ENCODE measurements around the gene MORC4.

Gene MORC4

DNA sequence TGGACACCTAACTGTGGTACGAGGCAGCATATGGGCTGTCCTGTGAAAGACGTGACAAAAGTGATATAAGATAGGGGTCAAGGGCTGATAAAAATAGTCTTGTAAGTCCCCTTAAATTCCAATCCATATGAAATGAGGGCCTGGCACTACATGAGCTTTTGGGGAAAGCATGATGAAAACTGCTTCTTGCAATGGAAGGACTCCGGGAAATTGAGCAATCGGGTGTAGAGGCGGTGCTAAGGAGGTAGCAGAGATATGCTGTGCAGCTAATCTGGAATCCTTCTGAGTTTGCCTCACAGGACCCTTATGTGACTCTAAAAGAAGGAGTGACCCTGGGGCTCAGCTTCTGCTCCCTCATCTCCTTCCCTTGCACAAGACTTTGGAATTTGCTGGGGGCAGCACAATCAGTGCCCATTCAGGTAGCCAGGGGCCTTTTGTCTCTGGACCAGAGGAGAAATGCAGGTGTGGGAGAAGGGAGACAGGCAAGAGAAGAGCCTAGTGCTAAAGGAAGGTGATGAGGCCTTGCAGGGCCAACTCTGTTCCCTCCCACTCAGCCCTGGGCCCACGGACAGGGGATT lies 67.0 kb downstream of the MORC4 start:
- H3K4me3 ChIP-seq (ENCODE audit: low read length): no peak overlapping the region
- H3K27ac ChIP-seq (ENCODE audit: low read depth, low read length): no peak overlapping the region
- no peaks in the 10 kb centered on the region for H3K27me3 ChIP-seq (ENCODE audit: control insufficient read depth, low read length)
- TF ChIP-seq EZH2phosphoT487 (IDR thresholded peaks at IDR 0.05; ENCODE audit: borderline replicate concordance, low read length): no peak
- TF ChIP-seq, protein P1, sequence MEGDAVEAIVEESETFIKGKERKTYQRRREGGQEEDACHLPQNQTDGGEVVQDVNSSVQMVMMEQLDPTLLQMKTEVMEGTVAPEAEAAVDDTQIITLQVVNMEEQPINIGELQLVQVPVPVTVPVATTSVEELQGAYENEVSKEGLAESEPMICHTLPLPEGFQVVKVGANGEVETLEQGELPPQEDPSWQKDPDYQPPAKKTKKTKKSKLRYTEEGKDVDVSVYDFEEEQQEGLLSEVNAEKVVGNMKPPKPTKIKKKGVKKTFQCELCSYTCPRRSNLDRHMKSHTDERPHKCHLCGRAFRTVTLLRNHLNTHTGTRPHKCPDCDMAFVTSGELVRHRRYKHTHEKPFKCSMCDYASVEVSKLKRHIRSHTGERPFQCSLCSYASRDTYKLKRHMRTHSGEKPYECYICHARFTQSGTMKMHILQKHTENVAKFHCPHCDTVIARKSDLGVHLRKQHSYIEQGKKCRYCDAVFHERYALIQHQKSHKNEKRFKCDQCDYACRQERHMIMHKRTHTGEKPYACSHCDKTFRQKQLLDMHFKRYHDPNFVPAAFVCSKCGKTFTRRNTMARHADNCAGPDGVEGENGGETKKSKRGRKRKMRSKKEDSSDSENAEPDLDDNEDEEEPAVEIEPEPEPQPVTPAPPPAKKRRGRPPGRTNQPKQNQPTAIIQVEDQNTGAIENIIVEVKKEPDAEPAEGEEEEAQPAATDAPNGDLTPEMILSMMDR (IDR thresholded peaks at IDR 0.05; ENCODE audit: low read depth, low read length, poor library complexity, severe bottlenecking): no peak
- no peak overlapping the region for H3K4me2 ChIP-seq (ENCODE audit: low read length)
- H4K20me1 ChIP-seq (ENCODE audit: control insufficient read depth, insufficient read depth, low read depth, low read length): no peaks in the 10 kb centered on the region
- H3K36me3 ChIP-seq (ENCODE audit: control insufficient read depth, low read length): no peaks in the 10 kb centered on the region
- no peaks in the 10 kb centered on the region for H3K9me3 ChIP-seq (ENCODE audit: control insufficient read depth, insufficient read depth, low read length)
- H3K9me2 ChIP-seq (replicated peaks; ENCODE audit: control insufficient read depth, low read length): no peaks in the 10 kb centered on the region
- no peaks in the 10 kb centered on the region for H3K4me1 ChIP-seq (ENCODE audit: control insufficient read depth, low read length)
- no peaks in the 10 kb centered on the region for H3F3A ChIP-seq (ENCODE audit: control insufficient read depth, insufficient read depth)
- no peaks in the 10 kb centered on the region for H3K79me2 ChIP-seq (ENCODE audit: control insufficient read depth, low read length)

DNA sequence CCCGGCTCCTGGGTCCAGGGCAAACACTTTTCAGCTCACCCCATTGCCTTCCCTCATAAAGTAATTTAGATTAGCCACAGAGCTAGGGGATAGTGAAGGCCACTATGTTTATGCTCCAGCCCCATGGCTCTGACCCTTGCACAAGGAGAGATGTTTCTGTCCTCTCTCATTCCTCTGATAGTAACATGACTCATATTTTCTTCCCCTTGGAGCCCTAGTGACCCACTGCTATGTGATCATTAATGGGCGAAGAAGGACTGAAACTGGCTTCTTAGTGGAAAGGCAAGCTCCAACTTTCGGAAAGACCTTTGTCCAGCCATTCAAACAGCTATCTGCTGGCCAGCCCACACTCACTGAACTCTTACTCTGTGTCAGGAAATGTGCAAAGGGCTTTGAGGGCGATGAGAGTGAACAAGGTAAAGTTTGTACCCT lies 67.5 kb downstream of the MORC4 start:
- H3K36me3 ChIP-seq (ENCODE audit: control insufficient read depth, low read length): no peaks in the 10 kb centered on the region
- H3K27ac ChIP-seq (ENCODE audit: low read depth, low read length): no peak overlapping the region
- H3F3A ChIP-seq (ENCODE audit: control insufficient read depth, insufficient read depth): no peaks in the 10 kb centered on the region
- H3K9me2 ChIP-seq (replicated peaks; ENCODE audit: control insufficient read depth, low read length): no peaks in the 10 kb centered on the region
- no peaks in the 10 kb centered on the region for H3K79me2 ChIP-seq (ENCODE audit: control insufficient read depth, low read length)
- H3K4me3 ChIP-seq (ENCODE audit: low read length): no peak overlapping the region
- H3K9me3 ChIP-seq (ENCODE audit: control insufficient read depth, insufficient read depth, low read length): no peaks in the 10 kb centered on the region
- no peak overlapping the region for H3K4me2 ChIP-seq (ENCODE audit: low read length)
- no peaks in the 10 kb centered on the region for H3K27me3 ChIP-seq (ENCODE audit: control insufficient read depth, low read length)
- no peaks in the 10 kb centered on the region for H3K4me1 ChIP-seq (ENCODE audit: control insufficient read depth, low read length)
- H4K20me1 ChIP-seq (ENCODE audit: control insufficient read depth, insufficient read depth, low read depth, low read length): no peaks in the 10 kb centered on the region
- no peak for TF ChIP-seq EZH2phosphoT487 (IDR thresholded peaks at IDR 0.05; ENCODE audit: borderline replicate concordance, low read length)
- TF ChIP-seq, protein P1 (IDR thresholded peaks at IDR 0.05; ENCODE audit: low read depth, low read length, poor library complexity, severe bottlenecking): no peak

DNA sequence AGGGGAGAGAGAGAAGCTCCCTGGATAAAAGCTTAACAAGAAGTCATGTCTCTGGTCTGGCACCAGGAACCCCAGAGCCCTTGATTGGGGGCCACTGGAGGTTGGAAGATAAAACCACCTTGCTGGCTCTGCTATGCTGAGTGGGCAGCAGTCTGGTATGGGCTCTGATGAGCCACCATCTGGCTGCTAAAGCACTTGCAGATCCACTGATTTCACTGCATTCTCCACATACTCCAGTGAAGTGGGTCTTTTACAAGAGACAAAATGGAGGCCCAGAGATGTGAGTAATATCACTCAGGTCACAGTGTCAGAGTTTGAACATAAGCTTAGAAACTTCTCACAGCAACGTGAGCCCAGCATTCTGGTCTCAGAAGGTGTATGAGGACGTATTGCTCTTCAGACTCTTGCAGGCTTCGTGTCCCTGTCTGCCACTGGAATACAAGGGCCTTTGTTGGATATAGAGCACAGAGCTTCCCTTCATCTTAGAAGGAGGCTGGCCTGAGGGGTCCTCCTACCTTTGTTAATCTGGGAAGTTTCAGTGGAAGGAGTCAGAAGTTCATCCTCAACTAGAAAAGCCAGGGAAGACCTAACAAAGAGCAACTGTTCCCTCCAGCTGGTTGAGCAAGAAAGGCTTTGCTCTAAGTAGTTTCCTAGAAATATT lies 68.1 kb downstream of the MORC4 start:
- Histone ChIP-seq H3K4me3 (ENCODE audit: low read length) (no peak overlapping the region), H3K9me2 (replicated peaks; ENCODE audit: control insufficient read depth, low read length) (no peaks in the 10 kb centered on the region), H3F3A (ENCODE audit: control insufficient read depth, insufficient read depth) (no peaks in the 10 kb centered on the region), H3K4me1 (ENCODE audit: control insufficient read depth, low read length) (no peaks in the 10 kb centered on the region), H3K79me2 (ENCODE audit: control insufficient read depth, low read length) (no peaks in the 10 kb centered on the region), H3K4me2 (ENCODE audit: low read length) (no peak overlapping the region), H3K27me3 (ENCODE audit: control insufficient read depth, low read length) (no peaks in the 10 kb centered on the region), H3K27ac (ENCODE audit: low read depth, low read length) (no peak overlapping the region), H4K20me1 (ENCODE audit: control insufficient read depth, insufficient read depth, low read depth, low read length) (no peaks in the 10 kb centered on the region), H3K9me3 (ENCODE audit: control insufficient read depth, insufficient read depth, low read length) (no peaks in the 10 kb centered on the region), H3K36me3 (ENCODE audit: control insufficient read depth, low read length) (no peaks in the 10 kb centered on the region)
- TF ChIP-seq, protein P1 (IDR thresholded peaks at IDR 0.05; ENCODE audit: low read depth, low read length, poor library complexity, severe bottlenecking): no peak
- TF ChIP-seq EZH2phosphoT487 (IDR thresholded peaks at IDR 0.05; ENCODE audit: borderline replicate concordance, low read length): no peak

Data from DOHH2 (cell line).